ENCODE data around the gene KRTAP4-11. TPM values are rescaled to one million over a fixed set of nuclear protein-coding genes. Genes with fewer than 3 reads are reported as not detected.
"Not testable (repeated sequence)": the region's sequence is repeated elsewhere in the genome, so short reads cannot be mapped to it uniquely, and the experiment has no call there.

KRTAP4-11 gene
- total and polyA plus RNA-seq, 2 of the 8 experiments (the other 6 are each of a cell fraction or from before 2014, with no cell fraction given): not detected

DNA sequence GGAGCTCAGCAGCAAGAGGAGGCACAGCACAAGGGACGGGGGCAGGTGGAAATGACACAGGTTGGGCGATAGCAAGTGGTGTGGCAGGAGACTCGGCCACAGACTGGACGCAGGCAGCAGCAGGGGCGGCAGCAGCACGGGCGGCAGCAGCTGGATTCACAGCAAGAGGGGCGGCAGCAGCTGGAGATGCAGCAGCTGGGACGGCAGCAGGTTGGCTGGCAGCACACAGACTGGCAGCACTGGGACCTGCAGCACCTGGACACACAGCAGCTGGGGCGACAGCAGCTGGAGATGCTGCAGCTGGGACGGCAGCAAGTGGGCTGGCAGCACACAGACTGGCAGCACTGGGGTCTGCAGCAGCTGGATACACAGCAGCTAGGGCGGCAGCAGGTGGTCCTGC lies 21.7 kb upstream of the KRTAP4-11 start:
- H3K9ac ChIP-seq (replicated peaks in 1 of 4; ENCODE audit: extremely low read depth in 1 of 4, low read depth in 3 of 4, low read length in 3 of 4); H3K27ac ChIP-seq (ENCODE audit: low read depth, low read length); POLR2A ChIA-PET (ENCODE audit: partially characterized antibody); H2AK5ac ChIP-seq (ENCODE audit: low read depth, low read length); H3K79me2 ChIP-seq (ENCODE audit: control insufficient read depth in 1 of 2, insufficient read depth in 2 of 2, low read length in 2 of 2); H2BK12ac ChIP-seq (ENCODE audit: low read depth, low read length); H4K8ac ChIP-seq (ENCODE audit: extremely low read depth, insufficient read depth, low read length); H3K23ac ChIP-seq (ENCODE audit: insufficient read length); H2BK20ac ChIP-seq (ENCODE audit: low read length); H2BK120ac ChIP-seq (replicated peaks; ENCODE audit: low read depth, low read length); H4K91ac ChIP-seq (replicated peaks; ENCODE audit: insufficient read length, low read length); H3K27me3 ChIP-seq (replicated peaks in 1 of 4; ENCODE audit: control insufficient read depth in 3 of 4, extremely low read depth in 1 of 4, insufficient read depth in 3 of 4, low read length in 3 of 4); H3K23me2 ChIP-seq (ENCODE audit: low read depth, low read length); H3K56ac ChIP-seq (replicated peaks; ENCODE audit: insufficient read length, low read depth, low read length); H3K36me3 ChIP-seq (ENCODE audit: control insufficient read depth in 2 of 4, insufficient read depth in 4 of 4, low read length in 3 of 4); H3K4me3 ChIP-seq (ENCODE audit: extremely low read depth in 1 of 4, insufficient read depth in 2 of 4, low read depth in 3 of 4, low read length in 4 of 4); H2AFZ ChIP-seq (ENCODE audit: low read length); H3K18ac ChIP-seq (ENCODE audit: extremely low read depth, low read length); H3K4me1 ChIP-seq (replicated peaks in 1 of 4; ENCODE audit: control insufficient read depth in 3 of 4, insufficient read depth in 4 of 4, low read length in 3 of 4); CTCF ChIA-PET (ENCODE audit: partially characterized antibody); H3K79me1 ChIP-seq (ENCODE audit: low read depth, low read length); H2BK15ac ChIP-seq (ENCODE audit: low read length); H3K4ac ChIP-seq (replicated peaks; ENCODE audit: insufficient read length, low read depth, low read length); H2BK5ac ChIP-seq (ENCODE audit: low read depth, low read length); H3K14ac ChIP-seq (ENCODE audit: insufficient read length); H4K20me1 ChIP-seq (replicated peaks in 1 of 2; ENCODE audit: control insufficient read depth in 1 of 2, insufficient read depth in 2 of 2, low read length in 2 of 2); FAIRE-seq; DNase-seq (ENCODE audit: low read depth in 1 of 2, low spot score in 2 of 2); H4K5ac ChIP-seq (ENCODE audit: insufficient read length, low read depth, low read length); H3K4me2 ChIP-seq (ENCODE audit: insufficient read depth in 1 of 2, low read depth in 2 of 2, low read length in 2 of 2): not testable (repeated sequence)
- WGBS, 2 experiments (ENCODE audit: extremely low coverage in 1 of 2, insufficient coverage in 1 of 2, insufficient read length in 1 of 2, insufficient replicate concordance in 2 of 2, low coverage in 1 of 2, low lambda C conversion rate in 2 of 2, missing lambda C conversion rate in 1 of 2): 89% methylated on average over 12 of the region's 12 CpGs; no CpG with 5 or more reads in 1 of the 2 experiments
- H3K9me3 ChIP-seq (ENCODE audit: insufficient read depth in 2 of 2, low read depth in 1 of 2, low read length in 1 of 2): peaks cover 12% of the 10 kb centered on the region in 2 experiments; a peak in 3 of 4 replicates
